Activated CD4-positive, alpha-beta T cell treated with anti-CD3 and anti-CD28 coated beads for 36 hours (primary cell): ENCODE data around the gene OSBP2. TPM values are rescaled to one million over a fixed set of nuclear protein-coding genes. Genes with fewer than 3 reads are reported as not detected.
A peak's percentile ranks its signal among the peaks of the same experiment; 100 is the strongest.
"Not testable (repeated sequence)": the region's sequence is repeated elsewhere in the genome, so short reads cannot be mapped to it uniquely, and the experiment has no call there.

Experiments
- ATAC-seq: fragments of 200-7000 bp; cut with Tn5 transposase; one replicate; pipeline ENCODE4 v1.10.0; 2021; ENCODE audit warnings: mild to moderate bottlenecking, moderate library complexity
- CTCF ChIA-PET: fragments of 350-600 bp; sonication (Branson Sonifier 250); formaldehyde crosslinking; loops from one replicate; lab custom pipeline; 2021; ENCODE audit warnings: antibody characterized with exemption; lab: Charles Lee
- POLR2A ChIA-PET: fragments of 350-600 bp; sonication (Branson Sonifier 250); formaldehyde crosslinking; loops from one replicate; lab custom pipeline; 2021; ENCODE audit warnings: antibody characterized with exemption, inconsistent platforms; lab: Charles Lee
- DNase-seq: peaks from one replicate; pipeline ENCODE4 v3.0.0-alpha.2; 2020
- H3K27ac Mint-ChIP-seq: one replicate; pipeline ENCODE4 v1.8.0; 2021; ENCODE audit warnings: mixed read lengths
- H3K27me3 Mint-ChIP-seq: one replicate; pipeline ENCODE4 v1.8.0; 2021; ENCODE audit warnings: mixed read lengths
- H3K36me3 Mint-ChIP-seq: one replicate; pipeline ENCODE4 v1.8.0; 2021; ENCODE audit warnings: low read depth, mixed read lengths
- H3K4me1 Mint-ChIP-seq: one replicate; pipeline ENCODE4 v1.8.0; 2021; ENCODE audit warnings: mixed read lengths
- H3K4me3 Mint-ChIP-seq: one replicate; pipeline ENCODE4 v1.8.0; 2021; ENCODE audit warnings: mild to moderate bottlenecking, moderate library complexity, mixed read lengths
- H3K9me3 Mint-ChIP-seq: one replicate; pipeline ENCODE4 v1.8.0; 2021; ENCODE audit warnings: low read depth, mixed read lengths
- intact Hi-C, 2 experiments: fragments of 100-400 bp; cut with DNase I in 1 of 2; cut with micrococcal nuclease in 1 of 2; formaldehyde crosslinking; loops; one replicate each; pipeline versions ENCODE4 v1.14.2 to v1.15.1; 2022 to 2024; cut with DNase I, micrococcal nuclease
- total RNA-seq, 2 experiments: library from RNA; stranded (reverse); gene quantifications; one replicate each; pipeline ENCODE4 v1.2.3, GENCODE V29; 2021

OSBP2 gene
- total RNA-seq, 2 experiments from 2014 or later, result 1.2 to 1.4 TPM

DNA sequence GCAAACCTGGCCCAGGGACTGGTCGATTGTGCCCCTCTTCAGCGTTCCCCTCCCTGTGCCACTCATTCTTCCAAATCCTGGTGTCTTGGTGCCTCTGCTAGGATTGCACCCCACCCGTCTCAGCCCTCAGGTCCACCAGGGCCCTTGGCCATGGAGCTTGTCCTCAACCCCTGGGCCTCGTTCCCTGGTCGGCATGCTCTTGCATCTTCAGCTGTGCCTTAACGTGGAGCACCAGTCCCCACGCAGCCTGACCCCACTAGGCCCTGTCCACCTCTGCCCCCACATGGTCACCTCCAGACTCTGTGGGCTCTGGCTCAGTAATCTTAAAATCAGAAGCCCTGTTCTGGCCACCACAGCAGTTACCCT lies 61.1 kb downstream of the OSBP2 start:
- H3K27ac Mint-ChIP-seq, result no peak overlapping the region
- no peak for ATAC-seq
- no peak for DNase-seq
- ChIA-PET CTCF (interaction anchor here (0.7 to 5.3 kb wide), 13 partner anchors 7 to 391 kb away, joined by 3 to 97 read pairs (median 5); partner anchors contain the start of genes PES1 and SLC35E4), POLR2A (interaction anchor here (0.6 to 1.9 kb wide), 2 partner anchors 12 to 121 kb away, joined by 6 to 8 read pairs; no protein-coding TSS in a partner anchor)
- H3K4me3 Mint-ChIP-seq, result no peak overlapping the region
- no peaks in the 10 kb centered on the region for H3K36me3 Mint-ChIP-seq
- peaks cover 3% of the 10 kb centered on the region for H3K9me3 Mint-ChIP-seq
- intact Hi-C loops, result loop anchor here (1.0 kb wide), 1 partner anchor 121 kb away; no protein-coding TSS in a partner anchor
- H3K4me1 Mint-ChIP-seq, result no peaks in the 10 kb centered on the region
- no peaks in the 10 kb centered on the region for H3K27me3 Mint-ChIP-seq

DNA sequence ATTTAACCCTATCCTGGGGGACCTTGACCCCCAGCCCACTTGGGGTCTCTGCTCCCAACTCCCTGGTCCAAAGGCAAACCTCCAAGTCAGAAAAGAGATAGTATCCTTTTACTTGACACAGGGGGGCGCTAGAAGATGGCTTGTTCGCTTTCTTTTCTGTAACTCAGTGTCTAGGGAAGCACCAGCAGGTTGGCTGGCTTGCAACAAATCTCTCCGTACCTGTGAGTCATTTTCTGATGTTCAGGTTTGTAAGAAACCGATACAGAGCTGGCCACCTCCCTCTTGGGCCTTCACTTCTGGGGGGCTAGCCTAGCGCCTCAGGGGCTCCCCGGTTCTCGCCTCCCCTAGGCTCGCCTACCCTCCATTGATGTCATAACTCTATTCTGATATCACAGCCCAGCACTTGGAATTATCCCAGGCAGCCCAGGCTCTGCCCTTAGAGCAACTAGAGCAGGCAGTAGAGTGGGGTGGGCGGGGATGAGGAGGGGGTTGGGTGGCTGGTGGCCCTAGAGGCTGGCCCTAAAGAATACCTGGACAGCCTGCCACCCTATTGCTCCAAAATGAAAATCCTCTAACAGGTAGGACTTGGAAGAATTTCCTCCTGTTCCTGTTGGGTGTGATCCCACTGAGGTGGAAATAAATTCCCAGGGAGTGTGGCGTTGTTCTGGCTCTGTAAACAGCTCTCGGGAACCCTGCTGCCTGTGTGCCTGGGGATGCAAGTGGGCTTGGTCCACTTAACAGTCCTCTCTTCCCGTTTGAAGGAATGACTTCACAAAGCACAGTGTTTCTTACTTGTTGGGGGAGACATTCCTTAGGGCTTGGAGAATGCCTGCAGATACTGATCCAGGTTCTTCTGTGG lies 69.4 kb downstream of the OSBP2 start:
- Mint-ChIP-seq H3K27ac (no peak overlapping the region), H3K9me3 (no peaks in the 10 kb centered on the region), H3K27me3 (no peaks in the 10 kb centered on the region), H3K36me3 (no peaks in the 10 kb centered on the region), H3K4me3 (no peak overlapping the region), H3K4me1 (no peaks in the 10 kb centered on the region)
- ChIA-PET CTCF (interaction anchor here (0.6 to 3.4 kb wide), 16 partner anchors 9 to 1991 kb away, joined by 3 to 17 read pairs (median 4); no protein-coding TSS in a partner anchor), POLR2A (no interaction called here)
- intact Hi-C loops, result loop anchor here (1.0 to 5.0 kb wide), 5 partner anchors 126 to 385 kb away; partner anchors contain the start of gene SMTN (in 1 of the 2)
- peak; percentile 96 for ATAC-seq
- DNase-seq, result peak; percentile 77

- no peaks in the 10 kb centered on the region for H3K36me3 Mint-ChIP-seq
- no peaks in the 10 kb centered on the region for H3K9me3 Mint-ChIP-seq
- ChIA-PET POLR2A (interaction anchor here (0.6 kb wide), 1 partner anchor 12 kb away, joined by 6 read pairs; no protein-coding TSS in a partner anchor), CTCF (interaction anchor here (0.6 to 1.4 kb wide), 2 partner anchors 23 to 123 kb away, joined by 3 read pairs; no protein-coding TSS in a partner anchor)
- intact Hi-C loops, result no loop called here
- no peaks in the 10 kb centered on the region for H3K27me3 Mint-ChIP-seq
- ATAC-seq (no peak), DNase-seq (no peak)
- no peak overlapping the region for H3K27ac Mint-ChIP-seq
- no peaks in the 10 kb centered on the region for H3K4me1 Mint-ChIP-seq
- H3K4me3 Mint-ChIP-seq, result no peak overlapping the region
These were observed 73.0 kb downstream of the OSBP2 start for GRCh38 chr22:30767661-30768060.

DNA sequence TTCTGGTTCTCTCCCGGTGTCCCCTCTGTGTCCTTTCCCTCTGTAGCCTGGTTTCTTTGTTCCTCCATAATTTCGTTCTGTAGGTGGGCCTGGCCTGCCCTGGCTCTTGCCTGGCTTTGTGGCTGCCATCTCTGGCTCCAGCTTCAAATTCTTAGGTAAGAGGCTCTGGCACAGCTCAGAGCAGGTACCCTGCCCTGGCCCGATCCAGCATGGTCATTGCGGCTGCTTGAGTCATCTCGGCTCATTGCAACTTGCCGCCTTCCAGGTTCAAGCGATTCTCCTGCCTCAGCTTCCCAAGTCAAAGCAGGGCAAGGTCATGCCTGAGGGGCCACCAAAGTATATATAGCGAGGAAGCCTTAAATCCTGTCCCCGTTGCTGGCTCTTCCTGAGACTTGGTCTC lies 76.0 kb downstream of the OSBP2 start:
- no peak for DNase-seq
- no peak for ATAC-seq
- H3K9me3 Mint-ChIP-seq, result no peaks in the 10 kb centered on the region
- no peaks in the 10 kb centered on the region for H3K4me1 Mint-ChIP-seq
- H3K27me3 Mint-ChIP-seq, result no peaks in the 10 kb centered on the region
- H3K36me3 Mint-ChIP-seq, result no peaks in the 10 kb centered on the region
- ChIA-PET POLR2A (no interaction called here), CTCF (no interaction called here)
- H3K27ac Mint-ChIP-seq, result no peak overlapping the region
- intact Hi-C loops, result no loop called here
- no peak overlapping the region for H3K4me3 Mint-ChIP-seq

GRCh38 chr22:30773919-30774318 lies 79.2 kb downstream of the OSBP2 start:
- POLR2A ChIA-PET, result no interaction called here
- H3K27ac Mint-ChIP-seq, result no peak overlapping the region
- CTCF ChIA-PET, result interaction anchor here (0.7 kb wide), 1 partner anchor 388 kb away, joined by 3 read pairs; no protein-coding TSS in a partner anchor
- no peaks in the 10 kb centered on the region for H3K36me3 Mint-ChIP-seq
- intact Hi-C loops, result no loop called here
- no peak for ATAC-seq
- H3K9me3 Mint-ChIP-seq, result no peaks in the 10 kb centered on the region
- no peak for DNase-seq
- H3K27me3 Mint-ChIP-seq, result no peaks in the 10 kb centered on the region
- H3K4me1 Mint-ChIP-seq, result no peaks in the 10 kb centered on the region
- H3K4me3 Mint-ChIP-seq, result no peak overlapping the region

- no peaks in the 10 kb centered on the region for H3K9me3 Mint-ChIP-seq
- no peaks in the 10 kb centered on the region for H3K27me3 Mint-ChIP-seq
- intact Hi-C loops, result no loop called here
- H3K27ac Mint-ChIP-seq, result no peak overlapping the region
- ChIA-PET CTCF (interaction anchor here (0.7 to 1.9 kb wide), 2 partner anchors 11 to 389 kb away, joined by 3 to 5 read pairs; no protein-coding TSS in a partner anchor), POLR2A (no interaction called here)
- no peak overlapping the region for H3K4me3 Mint-ChIP-seq
- H3K36me3 Mint-ChIP-seq, result no peaks in the 10 kb centered on the region
- no peak for ATAC-seq
- H3K4me1 Mint-ChIP-seq, result no peaks in the 10 kb centered on the region
- DNase-seq, result no peak
These were observed 79.9 kb downstream of the OSBP2 start for GRCh38 chr22:30774566-30774965.

GRCh38 chr22:30776476-30776875 lies 81.8 kb downstream of the OSBP2 start:
- CTCF ChIA-PET, result interaction anchor here (0.6 to 0.7 kb wide), 2 partner anchors 80 to 738 kb away, joined by 3 to 4 read pairs; no protein-coding TSS in a partner anchor
- POLR2A ChIA-PET, result no interaction called here
- Mint-ChIP-seq H3K9me3 (no peaks in the 10 kb centered on the region), H3K27me3 (peaks cover 2% of the 10 kb centered on the region), H3K4me3 (no peak overlapping the region), H3K27ac (no peak overlapping the region), H3K36me3 (no peaks in the 10 kb centered on the region), H3K4me1 (peaks cover 2% of the 10 kb centered on the region)
- DNase-seq (no peak), ATAC-seq (no peak)
- intact Hi-C loops, result no loop called here

DNA sequence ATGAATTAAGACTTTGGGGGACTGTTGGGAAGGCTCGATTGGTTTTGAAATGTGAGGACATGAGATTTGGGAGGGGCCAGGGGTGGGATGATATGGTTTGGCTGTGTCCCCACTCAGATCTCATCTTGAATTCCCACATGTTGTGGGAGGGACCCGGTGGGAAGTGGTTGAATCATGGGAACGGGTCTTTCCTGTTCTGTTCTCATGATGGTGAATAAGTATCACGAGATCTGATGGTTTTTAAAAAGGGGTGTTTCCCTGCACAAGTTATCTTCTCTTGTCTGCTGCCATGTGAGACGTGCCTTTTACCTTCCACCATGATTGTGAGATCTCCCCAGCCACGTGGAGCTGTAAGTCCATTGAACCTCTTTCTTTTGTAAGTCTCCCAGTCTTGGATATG lies 82.5 kb downstream of the OSBP2 start:
- intact Hi-C loops, ATAC-seq, POLR2A ChIA-PET, H3K9me3 Mint-ChIP-seq, H3K27ac Mint-ChIP-seq, H3K4me3 Mint-ChIP-seq, H3K36me3 Mint-ChIP-seq, H3K4me1 Mint-ChIP-seq, H3K27me3 Mint-ChIP-seq, DNase-seq: not testable (repeated sequence)
- CTCF ChIA-PET, result interaction anchor here (0.6 kb wide), 1 partner anchor 737 kb away, joined by 3 read pairs; no protein-coding TSS in a partner anchor

DNA sequence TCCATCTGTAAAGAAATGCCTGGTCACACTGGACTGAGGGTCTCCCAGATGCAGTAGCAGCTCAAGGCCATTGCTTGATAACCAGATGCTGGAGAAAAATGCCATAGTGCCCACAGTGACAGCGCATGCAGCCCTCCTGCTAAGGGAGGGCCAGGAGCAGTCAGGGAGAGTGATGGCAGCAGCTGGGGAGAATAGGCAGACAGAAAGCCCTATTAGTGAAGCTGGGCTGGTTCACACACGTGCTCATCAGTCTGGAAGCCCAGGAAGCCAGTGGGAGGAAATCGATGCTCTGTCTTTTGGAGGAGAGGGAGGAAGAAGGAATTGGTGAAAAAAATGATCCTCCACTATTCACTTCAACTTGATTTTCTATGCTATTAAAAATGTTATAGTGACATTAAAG lies 82.9 kb downstream of the OSBP2 start:
- Mint-ChIP-seq H3K4me1 (peaks cover 2% of the 10 kb centered on the region), H3K36me3 (no peaks in the 10 kb centered on the region), H3K4me3 (no peak overlapping the region), H3K9me3 (no peaks in the 10 kb centered on the region), H3K27me3 (peaks cover 2% of the 10 kb centered on the region), H3K27ac (no peak overlapping the region)
- no peak for DNase-seq
- CTCF ChIA-PET, result interaction anchor here (0.9 kb wide), 1 partner anchor 143 kb away, joined by 5 read pairs; no protein-coding TSS in a partner anchor
- intact Hi-C loops, result no loop called here
- POLR2A ChIA-PET, result no interaction called here
- no peak for ATAC-seq

DNA sequence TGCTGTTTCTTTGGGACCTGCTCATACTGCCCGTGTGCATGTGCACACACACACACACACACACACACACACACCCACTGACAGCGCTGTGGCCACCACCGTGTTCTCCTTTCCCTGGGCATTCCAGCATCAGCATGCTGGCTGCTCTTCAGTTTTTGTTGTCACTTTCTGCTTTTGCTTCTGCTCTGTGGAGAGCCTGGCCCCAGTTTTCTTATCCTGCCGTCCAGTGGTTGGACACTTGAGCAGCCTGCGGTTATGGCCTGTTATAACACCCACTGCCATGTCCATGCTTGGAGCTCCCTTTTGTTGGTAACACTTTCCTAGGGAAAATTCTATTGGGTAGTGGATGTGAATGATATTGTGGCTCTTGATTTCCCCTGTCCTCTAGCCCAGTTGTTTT lies 83.6 kb downstream of the OSBP2 start:
- peaks cover 2% of the 10 kb centered on the region for H3K27me3 Mint-ChIP-seq
- DNase-seq (no peak), ATAC-seq (no peak)
- POLR2A ChIA-PET, result no interaction called here
- no peaks in the 10 kb centered on the region for H3K36me3 Mint-ChIP-seq
- H3K9me3 Mint-ChIP-seq, result no peaks in the 10 kb centered on the region
- H3K4me1 Mint-ChIP-seq, result peaks cover 2% of the 10 kb centered on the region
- CTCF ChIA-PET, result interaction anchor here (0.5 to 1.6 kb wide), 3 partner anchors 107 to 249 kb away, joined by 3 to 5 read pairs (median 4); no protein-coding TSS in a partner anchor
- H3K4me3 Mint-ChIP-seq, result no peak overlapping the region
- H3K27ac Mint-ChIP-seq, result no peak overlapping the region
- intact Hi-C loops, result no loop called here

- ATAC-seq, result no peak
- ChIA-PET POLR2A (no interaction called here), CTCF (interaction anchor here (1.2 kb wide), 1 partner anchor 9 kb away, joined by 4 read pairs; no protein-coding TSS in a partner anchor)
- Mint-ChIP-seq H3K4me3 (no peak overlapping the region), H3K4me1 (peaks cover 2% of the 10 kb centered on the region), H3K9me3 (no peaks in the 10 kb centered on the region), H3K27ac (no peak overlapping the region), H3K36me3 (no peaks in the 10 kb centered on the region), H3K27me3 (peaks cover 2% of the 10 kb centered on the region)
- intact Hi-C loops, result no loop called here
- DNase-seq, result no peak
These were observed 85.4 kb downstream of the OSBP2 start for GRCh38 chr22:30780026-30780425.
